Endothelial cell of umbilical vein (primary cell): ENCODE data around the gene TLR9. TPM values are rescaled to one million over a fixed set of nuclear protein-coding genes. Genes with fewer than 3 reads are reported as not detected.

Source experiments
- BruUV-seq: library from RNA; stranded (reverse); fragments of 400-500 nt; replicated peaks from 2 replicates; lab custom pipeline; 2021; lab: Mats Ljungman, UMichigan
- CTCF ChIA-PET: fragments of 300-600, 350-600 bp; sonication (Branson Sonifier 250); formaldehyde crosslinking; loops from one replicate; lab custom pipeline; 2021; ENCODE audit warnings: antibody characterized with exemption, inconsistent platforms; lab: Charles Lee
- POLR2A ChIA-PET: fragments of 300-600, 350-600 bp; sonication (Branson Sonifier 250); formaldehyde crosslinking; loops from one replicate; lab custom pipeline; 2021; ENCODE audit warnings: antibody characterized with exemption, inconsistent platforms; lab: Charles Lee
- DNase-seq: peaks from one replicate; pipeline ENCODE4 v3.0.0-alpha.2; 2011; ENCODE audit warnings: low read depth, low spot score
- FAIRE-seq: peaks from 2 replicates; lab custom pipeline; 2011; peaks lifted over from hg19 to GRCh38; lab: Jason Lieb, UNC
- H2AFZ ChIP-seq: 2 replicates; pipeline ENCODE4 v1.6.0; 2012; ENCODE audit warnings: low read depth, low read length, control low read depth, inconsistent platforms
- H3K27ac ChIP-seq: 2 replicates; pipeline ENCODE4 v1.5.1; 2011; ENCODE audit warnings: low read depth, mild to moderate bottlenecking, control low read depth, low read length, moderate library complexity; ENCODE audit not compliant: insufficient read depth
- H3K27me3 ChIP-seq, 2 experiments: 2 replicates each; pipeline versions ENCODE4 v1.6.0 to v1.6.1; 2011; ENCODE audit warnings: low read length in 2 of 2, mixed read lengths in 1 of 2; ENCODE audit not compliant: control insufficient read depth in 2 of 2, insufficient read depth in 2 of 2
- H3K36me3 ChIP-seq, 2 experiments: 2 replicates in 1 of 2; 3 replicates in 1 of 2; pipeline ENCODE4 v1.5.1; 2011; ENCODE audit warnings: low read length in 2 of 2, mild to moderate bottlenecking in 1 of 2, moderate library complexity in 1 of 2; ENCODE audit not compliant: control insufficient read depth in 2 of 2, insufficient read depth in 2 of 2; ENCODE audit errors: extremely low read depth in 1 of 2
- H3K4me1 ChIP-seq: 3 replicates; pipeline ENCODE4 v1.5.1; 2011; ENCODE audit warnings: mild to moderate bottlenecking, low read length; ENCODE audit not compliant: control insufficient read depth, insufficient read depth; ENCODE audit errors: extremely low read depth
- H3K4me2 ChIP-seq: 2 replicates; pipeline ENCODE4 v1.6.1; 2011; ENCODE audit warnings: low read length, control low read depth, mixed read lengths; ENCODE audit not compliant: insufficient read depth
- H3K4me3 ChIP-seq, 3 experiments: fragments of 200-600 bp in 1 of 3; sonication (generic), shearing (Covaris generic) in 1 of 3; replicated peaks in 1 of 3; 2 replicates each; pipeline ENCODE4 v1.5.1; 2011 to 2016; ENCODE audit warnings: control low read depth in 3 of 3, low read length in 3 of 3, mild to moderate bottlenecking in 2 of 3, inconsistent platforms in 1 of 3, low read depth in 1 of 3, moderate library complexity in 1 of 3; ENCODE audit not compliant: insufficient read depth in 1 of 3
- H3K79me2 ChIP-seq: 2 replicates; pipeline ENCODE4 v1.6.0; 2012; ENCODE audit warnings: low read length, inconsistent platforms; ENCODE audit not compliant: control insufficient read depth, insufficient read depth
- H3K9ac ChIP-seq: replicated peaks from 2 replicates; pipeline ENCODE3; 2011; ENCODE audit warnings: low read length, control low read depth; ENCODE audit not compliant: insufficient read depth; ENCODE audit errors: extremely low read depth
- H3K9me1 ChIP-seq: replicated peaks from 3 replicates; pipeline ENCODE4 v1.6.0; 2011; ENCODE audit warnings: mild to moderate bottlenecking, low read length; ENCODE audit not compliant: control insufficient read depth, insufficient read depth; ENCODE audit errors: extremely low read depth
- H3K9me3 ChIP-seq: replicated peaks from 2 replicates; pipeline ENCODE4 v1.5.1; 2012; ENCODE audit warnings: low read length, inconsistent platforms; ENCODE audit not compliant: control insufficient read depth, insufficient read depth
- H4K20me1 ChIP-seq: replicated peaks from 2 replicates; pipeline ENCODE3; 2011; ENCODE audit warnings: mild to moderate bottlenecking, low read length; ENCODE audit not compliant: control insufficient read depth, insufficient read depth; ENCODE audit errors: extremely low read depth
- EZH2 ChIP-seq: IDR thresholded peaks from 2 replicates; pipeline ENCODE4 v1.6.1; 2012; ENCODE audit warnings: borderline replicate concordance, low read depth, mild to moderate bottlenecking, moderate library complexity, low read length, inconsistent platforms; ENCODE audit not compliant: severe bottlenecking
- FOS ChIP-seq: IDR thresholded peaks from 2 replicates; pipeline ENCODE4 v1.6.1; 2011; ENCODE audit warnings: mild to moderate bottlenecking, low read length, moderate library complexity, borderline replicate concordance; ENCODE audit not compliant: insufficient read depth
- GATA2 ChIP-seq: IDR thresholded peaks from 2 replicates; pipeline ENCODE4 v1.7.0; 2011; ENCODE audit warnings: low read depth, mild to moderate bottlenecking, moderate library complexity, mixed read lengths, low read length; ENCODE audit not compliant: insufficient read length, insufficient read depth
- JUN ChIP-seq: IDR thresholded peaks from 2 replicates; pipeline ENCODE4 v1.6.1; 2011; ENCODE audit warnings: borderline replicate concordance, low read depth; ENCODE audit not compliant: insufficient read length, insufficient read depth
- MYC ChIP-seq: IDR thresholded peaks from one replicate; pipeline ENCODE4 v1.6.1; 2011; ENCODE audit warnings: mild to moderate bottlenecking, low read depth, low read length
- POLR2A ChIP-seq: IDR thresholded peaks from 2 replicates; pipeline ENCODE4 v1.6.1; 2012; ENCODE audit warnings: low read depth, mild to moderate bottlenecking, control low read depth, low read length
- POLR2AphosphoS5 ChIP-seq: IDR thresholded peaks from 2 replicates; pipeline ENCODE4 v1.6.1; 2012; ENCODE audit warnings: low read depth, mild to moderate bottlenecking, control low read depth, low read length, moderate library complexity; ENCODE audit not compliant: insufficient read depth
- dilution Hi-C: fragments of 300-500 bp; cut with MboI; formaldehyde crosslinking; loops from one replicate; pipeline ENCODE4 v1.15.0; 2019; ENCODE audit warnings: low sequenced_read_pairs; ENCODE audit not compliant: extremely low pct_ligation_motif_present
- intact Hi-C: fragments of 100-400 bp; cut with micrococcal nuclease; formaldehyde crosslinking; loops from one replicate; pipeline ENCODE4 v1.10.0; 2022
- polyA plus RNA-seq, 4 experiments: library from polyadenylated mRNA; depleted of rRNA in 3 of 4; stranded (reverse) in 3 of 4; unstranded in 1 of 4; fragments of >200 nt; gene quantifications; 2 replicates each; pipeline versions ENCODE4 v1.2.1 to v1.2.3, GENCODE V29; 2011 to 2012; ENCODE audit warnings: missing spikeins in 1 of 4
- total RNA-seq: library from RNA; stranded (reverse); gene quantifications from 2 replicates; pipeline ENCODE4 v1.2.3, GENCODE V29; 2021
- TF ChIP-seq, protein P1 (sequence below): IDR thresholded peaks from 2 replicates; pipeline ENCODE4 v1.6.1; 2011; ENCODE audit not compliant: insufficient read depth, insufficient read length
- TF ChIP-seq, protein P2 (sequence below), 2 donors: IDR thresholded peaks; 1 replicate in 1 of 2; 2 replicates in 1 of 2; pipeline ENCODE4 v1.5.1; 2011; ENCODE audit warnings: low read length in 2 of 2, mild to moderate bottlenecking in 2 of 2, moderate library complexity in 2 of 2, control low read depth in 1 of 2, inconsistent platforms in 1 of 2, low read depth in 1 of 2; ENCODE audit not compliant: insufficient read depth in 1 of 2; ENCODE audit errors: extremely low read depth in 1 of 2

TLR9 gene
- total and polyA plus RNA-seq, 2 donors (not counting 3 experiments of a cell fraction or from before 2014, with no cell fraction given) = not detected

GRCh38 chr3:52186729-52187128, 38.7 kb downstream of the TLR9 start:
- H3K4me3 ChIP-seq = no peak overlapping the region
- H2AFZ ChIP-seq = no peak overlapping the region
- no peaks in the 10 kb centered on the region for H3K4me1 ChIP-seq
- BruUV-seq = no TSS peak
- H3K4me2 ChIP-seq = no peak overlapping the region
- no peak for DNase-seq
- H3K27me3 ChIP-seq = no peaks in the 10 kb centered on the region
- H3K27ac ChIP-seq = no peak overlapping the region
- intact Hi-C loops = no loop called here
- no peaks in the 10 kb centered on the region for H3K9me1 ChIP-seq
- no peaks in the 10 kb centered on the region for H3K9me3 ChIP-seq
- no peak for FAIRE-seq
- no peaks in the 10 kb centered on the region for H3K36me3 ChIP-seq
- TF ChIP-seq POLR2A = no peak
- TF ChIP-seq JUN = no peak
- TF ChIP-seq POLR2AphosphoS5 = no peak
- TF ChIP-seq, protein P1, sequence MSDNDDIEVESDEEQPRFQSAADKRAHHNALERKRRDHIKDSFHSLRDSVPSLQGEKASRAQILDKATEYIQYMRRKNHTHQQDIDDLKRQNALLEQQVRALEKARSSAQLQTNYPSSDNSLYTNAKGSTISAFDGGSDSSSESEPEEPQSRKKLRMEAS = no peak
- TF ChIP-seq GATA2 = no peak
- TF ChIP-seq EZH2 = no peak
- TF ChIP-seq FOS = no peak
- TF ChIP-seq, protein P2, sequence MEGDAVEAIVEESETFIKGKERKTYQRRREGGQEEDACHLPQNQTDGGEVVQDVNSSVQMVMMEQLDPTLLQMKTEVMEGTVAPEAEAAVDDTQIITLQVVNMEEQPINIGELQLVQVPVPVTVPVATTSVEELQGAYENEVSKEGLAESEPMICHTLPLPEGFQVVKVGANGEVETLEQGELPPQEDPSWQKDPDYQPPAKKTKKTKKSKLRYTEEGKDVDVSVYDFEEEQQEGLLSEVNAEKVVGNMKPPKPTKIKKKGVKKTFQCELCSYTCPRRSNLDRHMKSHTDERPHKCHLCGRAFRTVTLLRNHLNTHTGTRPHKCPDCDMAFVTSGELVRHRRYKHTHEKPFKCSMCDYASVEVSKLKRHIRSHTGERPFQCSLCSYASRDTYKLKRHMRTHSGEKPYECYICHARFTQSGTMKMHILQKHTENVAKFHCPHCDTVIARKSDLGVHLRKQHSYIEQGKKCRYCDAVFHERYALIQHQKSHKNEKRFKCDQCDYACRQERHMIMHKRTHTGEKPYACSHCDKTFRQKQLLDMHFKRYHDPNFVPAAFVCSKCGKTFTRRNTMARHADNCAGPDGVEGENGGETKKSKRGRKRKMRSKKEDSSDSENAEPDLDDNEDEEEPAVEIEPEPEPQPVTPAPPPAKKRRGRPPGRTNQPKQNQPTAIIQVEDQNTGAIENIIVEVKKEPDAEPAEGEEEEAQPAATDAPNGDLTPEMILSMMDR (IDR thresholded peaks at IDR 0.05; ENCODE audit: extremely low read depth in 1 of 2, insufficient read depth in 1 of 2, low read depth in 1 of 2, low read length in 2 of 2) = no peak
- TF ChIP-seq MYC = no peak
- no peak overlapping the region for H3K9ac ChIP-seq
- ChIA-PET CTCF (interaction anchor here (0.7 kb wide), 1 partner anchor 8 kb away, joined by 3 read pairs; no protein-coding TSS in a partner anchor), POLR2A (no interaction called here)
- dilution Hi-C loops = no loop called here
- no peaks in the 10 kb centered on the region for H4K20me1 ChIP-seq
- no peaks in the 10 kb centered on the region for H3K79me2 ChIP-seq
